Subcutaneous adipose tissue (tissue), 4 donors: Measurements from ENCODE around the gene PHLDA1. TPM values are rescaled to one million over a fixed set of nuclear protein-coding genes. Genes with fewer than 3 reads are reported as not detected.

Experiments used
- CTCF ChIP-seq: fragments of 450-650 bp; IDR thresholded peaks from one replicate; pipeline ENCODE4 v1.5.1; 2016; ENCODE audit warnings: low read depth, mild to moderate bottlenecking, control low read depth, antibody characterized with exemption, moderate library complexity
- total RNA-seq, 4 donors: library from RNA; depleted of rRNA; stranded (reverse); fragments of >200 nt; gene quantifications; one replicate each; pipeline ENCODE4 v1.1.0, GENCODE V29; 2016

Gene PHLDA1
- total RNA-seq, 4 donors from 2014 or later = 9.0 to 41.6 (median 19.9) TPM

- TF ChIP-seq CTCF = no peak
Observed at GRCh38 chr12:76003355-76003638, 28.3 kb downstream of the PHLDA1 start.

GRCh38 chr12:76002598-76003354, 28.8 kb downstream of the PHLDA1 start:
- no peak for TF ChIP-seq CTCF

GRCh38 chr12:75998292-75999063, 33.1 kb downstream of the PHLDA1 start:
- no peak for TF ChIP-seq CTCF

GRCh38 chr12:75997658-75998057, 33.9 kb downstream of the PHLDA1 start:
- TF ChIP-seq CTCF = no peak

GRCh38 chr12:75996861-75997447, 34.6 kb downstream of the PHLDA1 start:
- no peak for TF ChIP-seq CTCF

- no peak for TF ChIP-seq CTCF
Observed at GRCh38 chr12:75995691-75996090, 35.9 kb downstream of the PHLDA1 start.

GRCh38 chr12:75994069-75994740, 37.4 kb downstream of the PHLDA1 start:
- TF ChIP-seq CTCF = no peak
